HG02970 (cell line): ENCODE data around the gene LRRC74A.

Source experiments
- ATAC-seq: cut with Tn5 transposase; IDR thresholded peaks from one replicate; pipeline ENCODE4 v1.9.1; 2021; ENCODE audit warnings: mild to moderate bottlenecking, moderate library complexity, moderate number of reproducible peaks; ENCODE audit not compliant: unreplicated experiment, low FRiP score

LRRC74A gene

GRCh38 chr14:76826122-76826521, at the start of gene LRRC74A:
TSS of gene LRRC74A (plus strand) at chr14:76826408. CDS start at chr14:76826698, 290 bp downstream.
- no peak for ATAC-seq

- no peak for ATAC-seq
Measured at GRCh38 chr14:76776428-76777251, 49.6 kb upstream of the LRRC74A start.

GRCh38 chr14:76777721-76778120, 48.5 kb upstream of the LRRC74A start:
- no peak for ATAC-seq

GRCh38 chr14:76778546-76779215, 47.5 kb upstream of the LRRC74A start:
- no peak for ATAC-seq

- no peak for ATAC-seq
Measured at GRCh38 chr14:76779221-76780057, 46.8 kb upstream of the LRRC74A start.

- ATAC-seq = no peak
Measured at GRCh38 chr14:76780058-76780345, 46.2 kb upstream of the LRRC74A start.

- no peak for ATAC-seq
Measured at GRCh38 chr14:76780360-76780759, 45.8 kb upstream of the LRRC74A start.

GRCh38 chr14:76780875-76781647, 45.1 kb upstream of the LRRC74A start:
- no peak for ATAC-seq

GRCh38 chr14:76781648-76782051, 44.6 kb upstream of the LRRC74A start:
- no peak for ATAC-seq

- ATAC-seq = no peak
Measured at GRCh38 chr14:76782115-76782884, 43.9 kb upstream of the LRRC74A start.

GRCh38 chr14:76782885-76783566, 43.2 kb upstream of the LRRC74A start:
- no peak for ATAC-seq

GRCh38 chr14:76784266-76784874, 41.8 kb upstream of the LRRC74A start:
- ATAC-seq = no peak

- ATAC-seq = no peak
Measured at GRCh38 chr14:76784881-76785280, 41.3 kb upstream of the LRRC74A start.

GRCh38 chr14:76786601-76787000, 39.6 kb upstream of the LRRC74A start:
- ATAC-seq = no peak

GRCh38 chr14:76792422-76792821, 33.8 kb upstream of the LRRC74A start:
- no peak for ATAC-seq

GRCh38 chr14:76793324-76793723, 32.9 kb upstream of the LRRC74A start:
- ATAC-seq = no peak

GRCh38 chr14:76793956-76794355, 32.3 kb upstream of the LRRC74A start:
- ATAC-seq = no peak

GRCh38 chr14:76806446-76806845, 19.8 kb upstream of the LRRC74A start:
- no peak for ATAC-seq

- ATAC-seq = no peak
Measured at GRCh38 chr14:76808011-76808410, 18.2 kb upstream of the LRRC74A start.
